Smooth muscle cell (in vitro differentiated cells): ENCODE measurements around the gene LRP1. TPM values are rescaled to one million over a fixed set of nuclear protein-coding genes. Genes with fewer than 3 reads are reported as not detected.

Source experiments
- DNase-seq: peaks from one replicate; lab custom pipeline; 2025; ENCODE audit not compliant: unreplicated experiment; lab: John Stamatoyannopoulos, UW
- H2AFZ ChIP-seq: fragments of 200-600 bp; sonication (generic); 2 replicates; pipeline ENCODE4 v1.6.0; 2016; ENCODE audit warnings: antibody characterized with exemption, low read depth, mild to moderate bottlenecking
- H3F3A ChIP-seq: fragments of 200-600 bp; sonication (generic); 2 replicates; pipeline ENCODE4 v1.6.0; 2017; ENCODE audit warnings: antibody characterized with exemption, low read depth
- H3K27ac ChIP-seq: fragments of 200-600 bp; sonication (generic); 2 replicates; pipeline ENCODE4 v1.5.1; 2016; ENCODE audit warnings: low read depth, mild to moderate bottlenecking
- H3K27me3 ChIP-seq: fragments of 200-600 bp; sonication (generic); 2 replicates; pipeline ENCODE4 v1.6.1; 2016; ENCODE audit warnings: low read depth, mild to moderate bottlenecking
- H3K36me3 ChIP-seq: fragments of 200-600 bp; sonication (generic); 2 replicates; pipeline ENCODE4 v1.5.1; 2016; ENCODE audit warnings: low read depth
- H3K4me1 ChIP-seq: fragments of 200-600 bp; sonication (generic); 2 replicates; pipeline ENCODE4 v1.5.1; 2016; ENCODE audit warnings: low read depth
- H3K4me2 ChIP-seq: fragments of 200-600 bp; sonication (generic); 2 replicates; pipeline ENCODE4 v1.6.0; 2016; ENCODE audit warnings: mild to moderate bottlenecking
- H3K4me3 ChIP-seq: fragments of 200-600 bp; sonication (generic); 2 replicates; pipeline ENCODE4 v1.5.1; 2016; ENCODE audit warnings: mild to moderate bottlenecking
- H3K79me2 ChIP-seq: fragments of 200-600 bp; sonication (generic); 2 replicates; pipeline ENCODE4 v1.6.0; 2016; ENCODE audit warnings: low read depth, mild to moderate bottlenecking
- H3K9ac ChIP-seq: fragments of 200-600 bp; sonication (generic); 2 replicates; pipeline ENCODE4 v1.6.0; 2016; ENCODE audit warnings: low read depth
- H3K9me3 ChIP-seq: fragments of 200-600 bp; sonication (generic); replicated peaks from 2 replicates; pipeline ENCODE4 v1.5.1; 2016; ENCODE audit warnings: low read depth
- H4K20me1 ChIP-seq: fragments of 200-600 bp; sonication (generic); 2 replicates; pipeline ENCODE4 v1.6.0; 2016; ENCODE audit warnings: low read depth
- WGBS: methylation state at CpG from one replicate; pipeline ENCODE4 v1.1.7; 2016; ENCODE audit warnings: low lambda C conversion rate; 5-methylcytosine and 5-hydroxymethylcytosine counted together
- polyA plus RNA-seq: library from polyadenylated mRNA; unstranded; fragments of >200 nt; fragmentation: Nextera tagmentation; extraction: Ambion mirVana; gene quantifications from 2 replicates; pipeline ENCODE4 v1.2.1, GENCODE V29; 2016
- total RNA-seq: library from RNA; depleted of rRNA; stranded (reverse); fragments of >200 nt; gene quantifications from 2 replicates; pipeline ENCODE4 v1.2.3, GENCODE V29; 2014
- TF ChIP-seq, protein P1 (sequence below): fragments of 200-600 bp; sonication (generic); IDR thresholded peaks from 2 replicates; pipeline ENCODE4 v1.5.1; 2017; ENCODE audit warnings: borderline replicate concordance, mild to moderate bottlenecking, antibody characterized with exemption; ENCODE audit not compliant: insufficient read depth, poor library complexity, severe bottlenecking

Gene LRP1
- total and polyA plus RNA-seq, 2 experiments from 2014 or later, result 75.3 to 95.4 TPM

DNA sequence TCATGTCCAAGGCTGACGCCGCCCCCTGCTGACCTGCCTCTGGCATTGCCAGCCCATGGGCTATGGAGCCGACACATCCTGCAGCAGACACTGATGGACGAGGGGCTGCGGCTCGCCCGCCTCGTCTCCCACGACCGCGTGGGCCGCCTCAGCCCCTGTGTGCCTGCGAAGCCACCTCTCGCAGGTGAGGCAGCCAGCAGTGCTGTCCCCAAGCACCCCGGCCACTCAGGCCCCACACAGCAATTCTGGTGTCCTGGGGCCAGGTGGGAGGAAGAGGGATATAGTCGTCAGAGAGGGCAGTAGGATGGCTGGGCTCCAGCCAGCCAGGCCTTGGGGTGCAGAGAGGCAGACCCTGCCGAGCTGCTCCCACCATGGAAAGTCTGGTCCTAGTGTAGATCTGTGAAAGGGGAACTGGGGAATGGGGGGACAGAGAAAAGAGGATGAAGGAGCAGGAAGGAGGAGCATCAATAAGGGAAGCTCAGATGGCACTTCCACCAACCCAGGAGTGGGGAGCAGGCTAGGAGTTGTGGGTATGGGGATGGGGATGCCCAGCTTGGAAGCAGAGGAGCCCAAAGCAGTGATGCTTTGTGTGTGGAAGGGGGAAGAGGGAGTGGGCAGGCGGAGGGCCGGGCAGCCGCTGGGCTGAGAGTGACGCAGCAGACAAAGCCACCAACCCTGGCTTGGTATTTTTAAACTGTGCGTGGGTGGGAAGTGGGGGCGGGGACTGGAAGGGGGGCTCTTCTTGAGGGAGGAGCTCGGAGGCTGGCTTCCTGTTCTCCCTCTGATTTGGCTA lies 34.7 kb upstream of the LRP1 start:
- Histone ChIP-seq H2AFZ (no peak overlapping the region), H3K9me3 (no peaks in the 10 kb centered on the region), H3F3A (peaks cover 47% of the 10 kb centered on the region), H3K79me2 (peaks cover 41% of the 10 kb centered on the region), H3K4me1 (peaks cover 25% of the 10 kb centered on the region), H3K27ac (peak overlapping the region; percentile 92), H3K27me3 (no peaks in the 10 kb centered on the region), H3K4me3 (no peak overlapping the region), H3K36me3 (no peaks in the 10 kb centered on the region), H3K9ac (peak overlapping the region; percentile 61), H4K20me1 (peaks cover 56% of the 10 kb centered on the region), H3K4me2 (peak overlapping the region; percentile 92)
- DNase-seq, result peak; percentile 65
- WGBS, result 50% methylated on average over 14 of the region's 24 CpGs
- TF ChIP-seq, protein P1, sequence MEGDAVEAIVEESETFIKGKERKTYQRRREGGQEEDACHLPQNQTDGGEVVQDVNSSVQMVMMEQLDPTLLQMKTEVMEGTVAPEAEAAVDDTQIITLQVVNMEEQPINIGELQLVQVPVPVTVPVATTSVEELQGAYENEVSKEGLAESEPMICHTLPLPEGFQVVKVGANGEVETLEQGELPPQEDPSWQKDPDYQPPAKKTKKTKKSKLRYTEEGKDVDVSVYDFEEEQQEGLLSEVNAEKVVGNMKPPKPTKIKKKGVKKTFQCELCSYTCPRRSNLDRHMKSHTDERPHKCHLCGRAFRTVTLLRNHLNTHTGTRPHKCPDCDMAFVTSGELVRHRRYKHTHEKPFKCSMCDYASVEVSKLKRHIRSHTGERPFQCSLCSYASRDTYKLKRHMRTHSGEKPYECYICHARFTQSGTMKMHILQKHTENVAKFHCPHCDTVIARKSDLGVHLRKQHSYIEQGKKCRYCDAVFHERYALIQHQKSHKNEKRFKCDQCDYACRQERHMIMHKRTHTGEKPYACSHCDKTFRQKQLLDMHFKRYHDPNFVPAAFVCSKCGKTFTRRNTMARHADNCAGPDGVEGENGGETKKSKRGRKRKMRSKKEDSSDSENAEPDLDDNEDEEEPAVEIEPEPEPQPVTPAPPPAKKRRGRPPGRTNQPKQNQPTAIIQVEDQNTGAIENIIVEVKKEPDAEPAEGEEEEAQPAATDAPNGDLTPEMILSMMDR, result peak; percentile 57

DNA sequence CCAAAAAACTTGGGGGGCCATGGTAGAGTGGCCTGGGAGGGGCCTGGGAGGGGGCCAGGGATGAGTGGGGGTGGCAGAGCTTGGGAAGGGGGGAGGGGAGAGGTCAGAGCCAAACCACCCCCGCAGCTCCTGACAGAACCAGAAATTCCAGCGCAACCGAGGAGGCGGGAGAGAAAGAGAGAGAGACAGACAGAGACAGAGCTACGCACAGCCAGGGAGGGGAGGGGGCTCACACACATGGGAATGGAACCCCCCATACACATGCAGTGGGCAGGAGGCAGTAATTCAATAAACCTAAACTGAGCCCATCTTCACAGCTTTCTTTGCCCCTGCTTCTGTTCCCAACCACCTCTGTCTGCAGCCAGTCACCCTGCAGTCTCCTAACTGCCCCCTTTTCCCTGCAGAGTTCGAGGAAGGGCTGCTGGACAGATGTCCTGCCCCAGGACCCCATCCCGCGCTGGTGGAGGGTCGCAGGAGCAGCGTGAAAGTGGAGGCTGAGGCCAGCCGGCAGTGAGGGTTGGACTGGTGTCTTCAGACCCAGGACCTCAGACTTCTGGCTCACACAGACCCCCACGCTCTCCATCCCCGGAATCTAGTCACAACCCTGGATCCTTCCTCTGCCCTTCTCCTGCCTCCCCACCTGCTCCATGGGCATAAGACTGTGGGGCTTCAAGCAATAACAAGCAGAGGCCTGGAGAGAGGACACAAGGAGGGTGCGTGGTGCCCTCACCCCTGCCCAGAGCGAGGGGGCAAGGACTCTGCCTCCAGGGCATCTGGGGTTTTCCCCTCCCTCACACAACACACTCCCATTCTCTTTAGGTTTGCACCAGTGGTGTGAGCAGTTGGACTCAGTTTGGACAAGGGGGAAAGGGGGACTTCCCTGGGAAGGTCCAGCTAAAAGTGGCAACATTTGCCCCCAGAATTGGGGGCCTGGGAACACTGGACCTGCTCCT lies 33.8 kb upstream of the LRP1 start:
- peak overlapping the region; percentile 92 for H3K4me2 ChIP-seq
- TF ChIP-seq, protein P1, result no peak
- no peaks in the 10 kb centered on the region for H3K9me3 ChIP-seq
- H3K36me3 ChIP-seq, result no peaks in the 10 kb centered on the region
- peaks cover 36% of the 10 kb centered on the region for H3K79me2 ChIP-seq
- peaks cover 25% of the 10 kb centered on the region for H3K4me1 ChIP-seq
- H3K27ac ChIP-seq, result peak overlapping the region; percentile 92
- no peak for DNase-seq
- no peak overlapping the region for H3K4me3 ChIP-seq
- peak overlapping the region; percentile 61 for H3K9ac ChIP-seq
- H3F3A ChIP-seq, result peaks cover 47% of the 10 kb centered on the region
- H3K27me3 ChIP-seq, result no peaks in the 10 kb centered on the region
- WGBS, result 52% methylated on average over 15 of the region's 15 CpGs
- peaks cover 56% of the 10 kb centered on the region for H4K20me1 ChIP-seq
- H2AFZ ChIP-seq, result no peak overlapping the region

DNA sequence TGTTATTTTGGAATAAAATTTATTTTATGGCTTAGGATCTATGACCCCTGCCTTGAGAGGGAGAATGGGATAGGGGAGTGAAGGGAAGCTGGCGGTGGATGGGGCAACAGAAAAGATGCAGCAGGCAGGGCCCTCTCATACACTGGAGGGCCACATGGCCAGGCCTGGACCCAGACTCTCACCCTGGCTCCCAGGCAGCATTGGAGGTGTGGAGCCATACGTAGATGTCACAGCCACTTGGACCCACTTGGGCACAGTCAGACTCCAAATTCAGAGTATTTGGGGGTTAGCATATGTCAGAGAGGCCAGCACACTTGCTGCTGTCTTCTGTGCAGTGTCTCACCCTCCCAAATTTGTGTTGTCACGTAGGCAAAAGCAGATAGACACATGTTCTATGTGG lies 32.8 kb upstream of the LRP1 start:
- H3K27ac ChIP-seq, result peak overlapping the region; percentile 92

More for the DNA sequence above, 32.8 kb upstream of the LRP1 start:
- WGBS, result 89% methylated on average over 3 of the region's 3 CpGs
- Histone ChIP-seq H3K4me1 (peaks cover 22% of the 10 kb centered on the region), H3K9ac (no peak overlapping the region), H3K27me3 (no peaks in the 10 kb centered on the region), H3K4me2 (no peak overlapping the region), H3K4me3 (no peak overlapping the region), H2AFZ (no peak overlapping the region), H3K36me3 (no peaks in the 10 kb centered on the region), H4K20me1 (peaks cover 49% of the 10 kb centered on the region), H3K9me3 (no peaks in the 10 kb centered on the region), H3F3A (peaks cover 47% of the 10 kb centered on the region), H3K79me2 (peaks cover 27% of the 10 kb centered on the region)
- TF ChIP-seq, protein P1, result no peak
- DNase-seq, result no peak
